ENCODE measurements around the gene KRT72.

Gene KRT72

GRCh38 chr12:52600941-52601481, at the start of gene KRT72:
Gene KRT72, minus strand, starts transcription at chr12:52601463. Its CDS starts 11 bp downstream, at chr12:52601452.
- DNase-seq, result no peak

GRCh38 chr12:52650520-52651081, 49.3 kb upstream of the KRT72 start:
- peak; percentile 62 for DNase-seq

- DNase-seq, result no peak
Measured at GRCh38 chr12:52649066-52649465, 47.8 kb upstream of the KRT72 start.

DNA sequence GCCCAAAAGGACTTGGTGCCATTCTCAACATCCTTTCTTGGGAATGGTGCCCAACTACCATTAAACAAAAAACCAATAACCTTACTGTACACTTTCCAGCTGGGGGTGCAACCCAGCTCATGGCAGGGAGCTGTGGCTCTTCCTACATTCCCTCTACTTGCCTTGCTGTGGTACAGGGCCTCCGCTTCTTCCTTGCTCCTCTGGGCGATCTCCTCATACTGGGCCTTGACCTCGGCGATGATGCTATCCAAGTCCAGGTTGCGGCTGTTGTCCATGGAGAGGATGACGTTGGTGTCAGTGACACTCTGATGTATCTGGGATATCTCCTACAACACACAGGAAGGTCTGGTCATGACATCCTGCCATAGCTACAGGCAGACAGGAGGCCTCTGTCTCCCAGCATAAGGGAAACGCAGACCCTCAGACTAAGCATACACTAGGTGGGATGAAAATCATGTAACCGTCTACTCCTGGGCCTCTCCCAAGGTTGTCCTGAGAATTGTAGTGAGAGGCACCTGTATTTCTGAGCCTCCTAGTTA, 46.8 kb upstream of the KRT72 start:
- DNase-seq, result no peak

DNA sequence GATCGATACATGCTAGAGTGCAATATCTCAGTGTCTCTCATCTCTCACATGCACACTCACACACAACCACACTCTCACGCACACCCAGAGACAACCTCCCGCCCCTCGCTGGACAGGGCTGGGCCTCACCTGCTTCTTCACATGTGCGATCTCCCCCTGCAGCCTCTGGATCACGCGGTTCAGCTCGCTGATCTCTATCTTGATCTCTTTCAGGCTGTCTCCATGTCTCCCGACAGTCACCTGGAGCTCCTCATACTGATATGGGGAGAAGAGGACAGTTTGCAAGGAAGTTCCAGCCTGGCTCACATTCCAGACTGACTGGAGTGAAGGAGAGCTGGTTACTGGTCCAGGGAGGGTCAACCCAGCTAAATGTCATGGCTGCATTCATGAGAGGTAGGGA, 46.3 kb upstream of the KRT72 start:
- DNase-seq, result no peak

- DNase-seq, result no peak
Measured at GRCh38 chr12:52646613-52647012, 45.4 kb upstream of the KRT72 start.

- DNase-seq, result no peak
Measured at GRCh38 chr12:52645982-52646381, 44.7 kb upstream of the KRT72 start.

DNA sequence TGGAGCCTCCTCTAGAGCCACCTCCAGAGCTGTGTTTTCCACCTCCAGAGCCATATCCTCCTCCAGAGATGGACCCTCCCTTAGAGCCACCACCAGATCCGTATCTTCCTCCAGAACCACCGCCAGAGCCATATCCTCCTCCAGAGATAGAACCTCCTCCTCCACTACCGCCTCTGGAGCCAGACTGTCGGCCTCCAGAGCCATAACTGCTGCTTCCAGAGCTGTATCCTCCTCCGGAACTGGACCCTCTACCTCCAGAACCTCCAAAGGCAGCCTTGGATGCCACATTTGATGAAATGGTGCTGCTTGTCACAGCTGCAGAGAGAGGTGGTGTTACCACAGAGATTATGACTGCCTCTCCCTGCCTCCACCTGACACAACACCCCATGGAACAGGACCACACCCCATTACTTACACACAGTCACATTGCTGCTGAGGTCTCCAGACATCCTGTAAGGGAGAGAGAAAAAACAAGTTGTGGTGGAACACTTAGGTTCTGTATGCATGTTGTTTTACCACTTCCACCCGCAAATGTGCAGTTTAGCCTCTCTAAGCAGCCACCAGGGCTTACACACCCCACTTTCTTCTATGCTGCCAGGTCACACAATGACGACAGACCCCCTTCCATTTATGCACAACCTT, 44.0 kb upstream of the KRT72 start:
- DNase-seq, result no peak

DNA sequence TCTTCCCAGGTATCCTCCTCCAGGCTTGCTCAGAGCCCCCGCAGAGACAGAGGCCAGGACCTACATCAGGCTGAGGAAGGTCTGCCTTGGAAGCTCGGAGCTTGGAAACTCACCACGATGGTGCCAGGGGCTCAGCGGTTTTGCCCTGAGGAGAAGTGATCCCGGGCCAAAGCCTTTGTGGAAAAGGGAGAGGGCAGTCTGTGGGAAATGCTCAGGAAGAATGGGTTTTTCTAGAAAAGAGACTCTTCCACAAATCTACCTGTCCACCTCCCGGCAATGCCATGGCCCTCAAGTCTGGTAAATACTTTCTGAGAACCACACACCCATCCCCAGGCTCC, 42.8 kb upstream of the KRT72 start:
- no peak for DNase-seq

GRCh38 chr12:52643233-52644077, 42.2 kb upstream of the KRT72 start:
- no peak for DNase-seq

DNA sequence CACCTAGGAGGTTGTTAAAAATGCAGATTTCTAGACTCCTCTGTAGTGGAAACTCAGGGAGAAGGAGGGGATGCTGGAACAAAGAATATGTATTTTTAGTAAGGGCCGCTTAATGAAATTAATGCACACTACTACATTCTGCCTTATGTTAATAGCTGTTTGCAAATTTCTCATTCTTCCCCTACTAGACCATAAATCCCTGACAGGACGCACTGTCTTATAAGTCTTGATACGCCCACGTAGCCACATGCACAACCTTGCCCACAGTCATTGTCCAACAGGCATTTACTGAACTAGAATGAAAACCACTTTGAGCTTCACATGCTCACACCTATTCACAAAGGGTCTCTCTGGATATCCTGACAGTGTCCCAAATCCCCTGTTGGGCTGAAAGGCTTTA, 40.2 kb upstream of the KRT72 start:
- no peak for DNase-seq

DNA sequence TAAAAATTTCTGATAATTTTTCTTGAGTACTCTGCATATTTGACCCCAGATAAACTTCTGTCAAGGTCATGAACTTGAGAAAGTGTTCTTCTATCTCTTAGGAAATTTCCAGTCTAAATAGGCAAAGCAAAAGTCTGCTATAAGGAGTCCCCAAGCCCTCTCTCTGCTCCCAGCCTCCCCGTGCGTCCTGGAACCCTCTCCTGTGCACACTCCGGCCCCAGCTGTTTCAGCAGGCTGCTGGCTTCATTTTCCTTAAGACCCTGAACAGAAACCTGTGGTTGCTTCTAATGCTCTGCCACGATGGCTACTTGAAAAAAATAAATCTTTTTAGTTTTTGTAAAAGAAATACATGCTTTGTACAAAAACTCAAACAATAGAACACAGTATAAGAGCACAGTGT, 36.0 kb upstream of the KRT72 start:
- DNase-seq, result no peak

DNA sequence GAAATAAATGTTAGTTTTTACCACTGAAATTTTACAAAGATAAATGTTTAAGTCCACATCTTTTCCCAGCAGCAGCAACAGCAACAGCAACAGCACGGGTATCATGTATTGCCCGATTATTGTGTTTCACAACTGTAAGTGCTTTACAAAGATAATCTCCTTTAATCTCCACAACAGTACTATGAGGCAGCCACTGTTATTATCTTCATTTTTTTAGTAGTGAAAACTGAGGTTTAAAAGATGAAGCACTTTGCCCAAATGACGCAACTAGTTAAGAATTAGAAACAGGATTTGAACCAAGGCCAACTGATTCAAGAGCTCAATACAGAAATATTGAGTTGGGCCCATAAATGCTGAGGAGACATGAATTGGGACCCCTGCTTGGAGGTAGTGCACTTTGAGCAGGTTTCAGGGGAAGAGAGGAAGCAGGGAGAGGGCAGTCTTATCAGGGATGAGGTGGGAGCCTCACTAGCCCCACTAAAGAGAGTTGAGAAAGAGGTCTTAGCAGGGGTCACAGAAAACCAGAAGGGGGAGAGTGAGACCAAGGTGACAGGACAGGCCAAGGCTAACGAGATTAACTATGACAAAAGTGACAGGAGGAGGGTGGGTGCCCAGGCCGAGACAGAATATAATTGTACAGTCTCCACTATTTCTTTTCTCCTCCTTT, 35.5 kb upstream of the KRT72 start:
- DNase-seq, result no peak

GRCh38 chr12:52636189-52636588, 34.9 kb upstream of the KRT72 start:
- DNase-seq, result no peak

- peak; percentile 95 for DNase-seq
Measured at GRCh38 chr12:52634266-52635056, 33.2 kb upstream of the KRT72 start.

DNA sequence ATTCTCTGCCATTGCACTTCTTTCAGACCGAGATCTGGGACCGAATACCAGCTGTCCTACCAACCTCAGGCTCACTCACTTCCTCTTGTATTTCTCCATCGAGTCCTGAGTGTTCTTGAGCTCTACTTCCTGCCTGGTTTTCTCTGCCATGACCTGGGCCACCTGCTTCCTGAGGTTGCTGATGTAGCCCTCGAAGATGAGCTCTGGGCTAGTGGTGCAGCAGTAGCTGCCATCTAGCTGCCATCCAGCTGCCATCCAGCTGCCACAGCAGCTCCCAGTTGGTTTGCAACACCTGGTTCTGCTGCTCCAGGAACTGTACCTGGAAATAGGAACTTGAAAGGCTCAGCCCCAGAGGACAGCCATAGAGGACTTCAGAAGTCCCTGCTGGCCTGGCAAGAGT, 32.1 kb upstream of the KRT72 start:
- peak; percentile 86 for DNase-seq

- no peak for DNase-seq
Measured at GRCh38 chr12:52632656-52633055, 31.4 kb upstream of the KRT72 start.

GRCh38 chr12:52631676-52632459, 30.6 kb upstream of the KRT72 start:
- no peak for DNase-seq

DNA sequence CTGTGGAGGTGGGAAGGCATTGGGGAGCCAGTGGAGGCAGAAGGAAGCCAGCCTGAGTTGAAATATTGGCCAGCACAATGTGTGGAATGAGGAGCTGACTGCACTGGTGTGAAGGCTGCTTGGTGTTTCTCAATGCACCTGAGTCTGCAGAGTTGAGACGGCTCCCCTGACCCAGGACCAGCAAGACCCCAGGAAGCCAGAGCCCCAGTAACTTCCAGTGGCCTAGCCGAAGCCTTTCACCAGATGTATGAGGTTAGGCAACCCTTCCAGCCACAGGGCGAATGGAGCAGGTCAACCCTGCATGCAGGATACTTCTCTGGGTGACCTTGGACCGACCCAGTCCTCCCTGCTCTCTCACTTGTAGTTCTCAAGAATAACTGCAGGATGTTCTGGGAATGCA, 30.0 kb upstream of the KRT72 start:
- no peak for DNase-seq

DNA sequence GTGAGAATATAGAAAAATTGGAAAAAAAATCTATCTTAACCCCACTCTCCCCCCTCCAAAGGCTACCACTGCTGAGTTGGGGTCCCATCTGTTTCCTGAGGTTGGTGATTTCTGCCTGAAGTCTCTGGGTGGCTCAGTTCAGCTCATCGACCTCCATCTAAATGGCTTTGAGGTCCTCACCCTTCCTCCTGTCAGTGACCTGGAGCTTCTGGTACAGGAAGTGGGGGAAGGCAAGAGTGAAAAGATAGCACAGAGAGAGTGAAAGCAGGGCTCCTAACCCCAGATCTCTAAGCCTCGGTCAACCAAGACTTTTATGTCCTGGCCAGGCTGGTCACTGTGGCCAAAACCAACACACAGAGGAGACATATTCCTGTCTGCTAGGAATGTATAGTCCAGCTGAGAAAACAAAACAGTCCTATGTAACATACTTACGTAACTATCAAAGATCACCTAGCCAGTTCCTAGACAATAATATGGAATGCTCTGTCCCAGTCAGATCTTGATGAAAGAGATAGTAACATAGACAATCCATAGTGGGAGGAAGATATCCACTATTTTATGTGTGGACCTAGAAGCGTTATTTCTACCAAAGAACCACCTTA, 29.4 kb upstream of the KRT72 start:
- no peak for DNase-seq

DNA sequence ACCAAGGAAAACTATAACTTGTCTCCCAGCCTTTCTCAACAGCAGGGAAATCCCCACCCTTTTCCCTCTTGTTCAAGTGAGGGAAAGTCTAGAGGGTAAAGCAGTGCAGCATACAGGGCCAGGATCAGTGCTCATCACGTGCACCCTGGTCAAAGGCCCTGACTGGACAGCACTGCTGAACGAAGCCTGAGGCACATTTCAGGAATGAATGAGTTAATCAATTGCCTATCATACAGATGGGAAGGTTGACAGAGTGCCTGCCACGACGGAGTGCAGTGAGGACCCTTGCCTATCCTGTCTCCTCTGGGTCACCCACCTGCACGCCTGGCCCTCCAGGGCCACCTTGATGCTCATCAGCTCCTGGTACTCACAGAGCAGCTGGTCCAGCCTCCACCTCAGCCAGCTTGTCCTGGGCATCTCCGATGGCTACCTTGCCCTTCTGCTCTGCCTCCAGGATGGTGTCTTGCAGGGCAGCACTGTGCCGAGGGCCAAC, 28.8 kb upstream of the KRT72 start:
- DNase-seq, result no peak

All from RPMI8226 (cell line).